SH-SY5Y (cell line): Measurements from ENCODE around the gene PPP1R16B.

Experiments used
- GATA2 ChIP-seq: IDR thresholded peaks from 2 replicates; pipeline ENCODE4 v1.6.1; 2011; ENCODE audit warnings: mild to moderate bottlenecking, low read depth, low read length
- GATA3 ChIP-seq: IDR thresholded peaks from 2 replicates; pipeline ENCODE4 v1.6.1; 2011; ENCODE audit warnings: low read depth, mild to moderate bottlenecking, low read length, moderate library complexity

DNA sequence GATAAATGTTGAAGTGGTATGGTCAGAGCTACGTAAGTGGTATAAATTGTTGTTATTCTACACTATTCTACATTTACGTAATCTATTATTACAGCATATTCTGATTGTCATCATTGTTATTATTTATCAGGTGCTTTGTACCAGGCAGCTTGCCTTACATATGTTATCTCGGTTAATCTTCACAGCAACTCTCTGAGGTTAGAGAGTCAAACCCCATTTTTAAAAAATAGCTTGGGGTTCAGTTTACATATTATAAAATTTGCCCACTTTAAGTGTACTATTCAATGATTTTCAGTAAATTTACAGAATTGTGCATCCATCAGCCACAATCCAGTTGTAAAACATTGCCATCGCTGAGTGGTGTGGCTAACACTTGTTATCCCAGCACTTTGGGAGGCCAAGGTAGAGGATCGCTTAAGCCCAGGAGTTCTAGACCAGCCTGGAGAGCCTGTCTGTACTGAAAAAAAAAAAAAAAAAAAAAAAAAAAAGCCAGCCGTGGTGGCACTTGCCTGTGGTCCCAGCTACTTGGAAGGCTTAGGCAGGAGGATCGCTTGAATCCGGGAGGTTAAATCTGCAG lies 35.5 kb downstream of the PPP1R16B start:
- no peak for TF ChIP-seq GATA2
- TF ChIP-seq GATA3 = no peak
